Suprapubic skin (tissue), 2 donors: ENCODE results near the gene HLA-F.

Experiments
- EP300 ChIP-seq: sonication (generic); formaldehyde crosslinking; IDR thresholded peaks from one replicate; pipeline ENCODE4 v1.6.1; 2017; ENCODE audit warnings: antibody characterized with exemption
- POLR2A ChIP-seq, 2 donors: fragments of 450-650 bp; IDR thresholded peaks; one replicate each; pipeline ENCODE4 v1.6.1; 2017; ENCODE audit warnings: antibody characterized with exemption in 2 of 2, mild to moderate bottlenecking in 2 of 2, moderate library complexity in 2 of 2

- no peak for TF ChIP-seq EP300
- no peak for TF ChIP-seq POLR2A (IDR thresholded peaks at IDR 0.05)
Measured at GRCh38 chr6:29747688-29748250, 24.5 kb downstream of the HLA-F start.
